K562 (cell line): ENCODE results near the gene PSAT1. TPM values are rescaled to one million over a fixed set of nuclear protein-coding genes. Genes with fewer than 3 reads are reported as not detected.

Experiments
- ATAC-seq: fragments of 200-7000 bp; cut with Tn5 transposase; 3 replicates; pipeline ENCODE4 v1.9.1; 2020; ENCODE audit warnings: moderate library complexity
- BruUV-seq: library from RNA; stranded (reverse); fragments of 400-500 nt; replicated peaks from 2 replicates; lab custom pipeline; 2021; lab: Mats Ljungman, UMichigan
- CTCF ChIA-PET: fragments of 300-600 bp; formaldehyde crosslinking; extraction: SDS; loops from one replicate; lab custom pipeline; 2021; ENCODE audit warnings: low intra/inter-chr PET ratio; lab: Yijun Ruan, JAX
- POLR2A ChIA-PET: fragments of 300-600, 350-650 bp; sonication (Branson Sonifier 250); formaldehyde crosslinking; extraction: SDS; loops from one replicate; lab custom pipeline; 2021; ENCODE audit warnings: antibody characterized with exemption, inconsistent platforms; lab: Yijun Ruan, JAX
- DNase-seq, 4 experiments: peaks; one replicate each; pipeline versions ENCODE4 v3.0.0 to v3.0.0-alpha.2; 2011 to 2018; ENCODE audit warnings: low spot score in 3 of 4, mixed read lengths in 3 of 4; ENCODE audit errors: extremely low read depth in 1 of 4
- FAIRE-seq: peaks from 2 replicates; lab custom pipeline; 2011; peaks lifted over from hg19 to GRCh38; lab: Jason Lieb, UNC
- H2AFZ ChIP-seq: 2 replicates; pipeline ENCODE4 v1.6.0; 2011; ENCODE audit warnings: low read depth, low read length, control low read depth, inconsistent platforms
- H3K27ac ChIP-seq: fragments of 200-600 bp; 3 replicates; pipeline ENCODE4 v1.8.0; 2011; ENCODE audit warnings: low read depth, mild to moderate bottlenecking, control low read depth, inconsistent platforms, low read length, moderate library complexity, mixed read lengths; ENCODE audit errors: extremely low read depth
- H3K27me3 ChIP-seq, 2 experiments: fragments of 300-600 bp in 1 of 2; 2 replicates in 1 of 2; 3 replicates in 1 of 2; pipeline versions ENCODE4 v1.6.0 to v1.8.0; 2011; ENCODE audit warnings: inconsistent platforms in 2 of 2, low read length in 2 of 2, mild to moderate bottlenecking in 1 of 2, mixed read lengths in 1 of 2, moderate library complexity in 1 of 2; ENCODE audit not compliant: control insufficient read depth in 2 of 2, insufficient read depth in 2 of 2
- H3K36me3 ChIP-seq: fragments of 300-600 bp; 3 replicates; pipeline ENCODE4 v1.8.0; 2011; ENCODE audit warnings: mild to moderate bottlenecking, low read length, inconsistent platforms; ENCODE audit not compliant: control insufficient read depth, insufficient read depth
- H3K4me1 ChIP-seq, 2 experiments: fragments of 200-600 bp in 1 of 2; replicated peaks in 1 of 2; 2 replicates in 1 of 2; 3 replicates in 1 of 2; pipeline versions ENCODE4 v1.5.1 to v1.8.0; 2011; ENCODE audit warnings: inconsistent platforms in 2 of 2, low read length in 2 of 2, mild to moderate bottlenecking in 1 of 2, mixed read lengths in 1 of 2, moderate library complexity in 1 of 2; ENCODE audit not compliant: control insufficient read depth in 2 of 2, insufficient read depth in 2 of 2
- H3K4me2 ChIP-seq: 2 replicates; pipeline ENCODE4 v1.6.1; 2011; ENCODE audit warnings: low read length, control low read depth, inconsistent platforms, mixed read lengths; ENCODE audit not compliant: insufficient read depth
- H3K4me3 ChIP-seq: fragments of 200-600 bp; sonication (generic), shearing (Covaris generic); 2 replicates; pipeline ENCODE4 v1.5.1; 2016; ENCODE audit warnings: control low read depth, inconsistent platforms
- H3K79me2 ChIP-seq: fragments of 200-600 bp; 3 replicates; pipeline ENCODE4 v1.8.0; 2011; ENCODE audit warnings: low read length, inconsistent platforms; ENCODE audit not compliant: control insufficient read depth, insufficient read depth
- H3K9ac ChIP-seq, 2 experiments: 2 replicates each; pipeline versions ENCODE4 v1.6.0 to v1.6.1; 2011; ENCODE audit warnings: low read depth in 2 of 2, low read length in 2 of 2, control low read depth in 1 of 2, inconsistent platforms in 1 of 2, mild to moderate bottlenecking in 1 of 2, mixed read lengths in 1 of 2; ENCODE audit not compliant: insufficient read depth in 1 of 2
- H3K9me1 ChIP-seq: one replicate; pipeline ENCODE4 v1.6.0; 2011; ENCODE audit warnings: inconsistent platforms, mild to moderate bottlenecking, low read length, moderate library complexity; ENCODE audit not compliant: control insufficient read depth, insufficient read depth
- H3K9me3 ChIP-seq: replicated peaks from 2 replicates; pipeline ENCODE4 v1.5.1; 2011; ENCODE audit warnings: low read depth, low read length, inconsistent platforms; ENCODE audit not compliant: control insufficient read depth, insufficient read depth
- H4K20me1 ChIP-seq: replicated peaks from 2 replicates; pipeline ENCODE4 v1.6.1; 2011; ENCODE audit warnings: low read length, inconsistent platforms, mixed read lengths; ENCODE audit not compliant: control insufficient read depth, insufficient read depth
- MAFG ChIP-seq: fragments of 450-650 bp; conservative IDR thresholded peaks from 2 replicates; pipeline ENCODE4 v1.6.1; 2016; ENCODE audit warnings: missing genetic modification characterization, missing compliant biosample characterization
- MXI1 ChIP-seq: IDR thresholded peaks from 2 replicates; pipeline ENCODE4 v1.6.1; 2011; ENCODE audit warnings: low read depth, mild to moderate bottlenecking, improper control_type of control experiment, low read length
- SIRT6 ChIP-seq: IDR thresholded peaks from one replicate; pipeline ENCODE4 v1.6.1; 2012; ENCODE audit warnings: low read depth, mild to moderate bottlenecking, control low read depth, inconsistent platforms, low read length, moderate library complexity
- ZBTB43 ChIP-seq: sonication (generic); formaldehyde crosslinking; IDR thresholded peaks from 2 replicates; pipeline ENCODE4 v1.8.0; 2023; ENCODE audit warnings: mild to moderate bottlenecking, missing genetic modification reagents
- ZBTB5 ChIP-seq: fragments of 450-650 bp; IDR thresholded peaks from 2 replicates; pipeline ENCODE4 v1.6.1; 2017; ENCODE audit warnings: antibody characterized with exemption
- ZNF253 ChIP-seq: fragments of 250-450 bp; sonication (Bioruptor Pico); conservative IDR thresholded peaks from 2 replicates; pipeline ENCODE4 v1.6.1; 2021; ENCODE audit warnings: mild to moderate bottlenecking
- ZNF76 ChIP-seq: fragments of 250-450 bp; sonication (Bioruptor Pico); IDR thresholded peaks from 2 replicates; pipeline ENCODE4 v1.4.0; 2020; ENCODE audit warnings: mild to moderate bottlenecking, moderate library complexity, borderline replicate concordance
- WGBS: fragments of 100-300 bp; shearing (Covaris generic); methylation state at CpG from one replicate; pipeline ENCODE4 v1.1.6; 2016; ENCODE audit warnings: low coverage, mixed read lengths; ENCODE audit not compliant: insufficient coverage; ENCODE audit errors: missing lambda C conversion rate; 5-methylcytosine and 5-hydroxymethylcytosine counted together
- in situ Hi-C: fragments of 300-500 bp; cut with MboI; formaldehyde crosslinking; loops from 4 replicates; pipeline ENCODE4 v1.15.0; 2018; ENCODE audit warnings: inconsistent platforms, mixed read lengths
- intact Hi-C: fragments of 100-400 bp; cut with micrococcal nuclease; formaldehyde crosslinking; loops from 2 replicates; pipeline ENCODE4 v1.14.2; 2022
- polyA plus RNA-seq, 8 experiments: library from polyadenylated mRNA; depleted of rRNA in 4 of 8; stranded (reverse) in 5 of 8; unstranded in 3 of 8; fragments of >200 nt; fragmentation: Nextera tagmentation in 2 of 8; fragmentation: Illumina TruSeq in 1 of 8; extraction: Ambion mirVana in 2 of 8; extraction: Trizol in 1 of 8; gene quantifications; 2 replicates each; pipeline versions ENCODE4 v1.2.1 to v1.2.3, GENCODE V29; 2011 to 2014; ENCODE audit warnings: inconsistent platforms in 1 of 8, missing spikeins in 1 of 8
- total RNA-seq, 7 experiments: library from RNA; depleted of rRNA in 6 of 7; stranded (reverse); fragments of >200 nt in 6 of 7; fragmentation: Illumina TruSeq in 2 of 7; extraction: Trizol in 2 of 7; gene quantifications; 2 replicates each; pipeline versions ENCODE4 v1.2.1 to v1.2.3, GENCODE V29; 2011 to 2021; ENCODE audit warnings: low replicate concordance in 1 of 7

PSAT1 gene
- total and polyA plus RNA-seq, 9 of the 15 experiments (the other 6 are each of a cell fraction or from before 2014, with no cell fraction given), result 29.7 to 151 (median 98.3) TPM

DNA sequence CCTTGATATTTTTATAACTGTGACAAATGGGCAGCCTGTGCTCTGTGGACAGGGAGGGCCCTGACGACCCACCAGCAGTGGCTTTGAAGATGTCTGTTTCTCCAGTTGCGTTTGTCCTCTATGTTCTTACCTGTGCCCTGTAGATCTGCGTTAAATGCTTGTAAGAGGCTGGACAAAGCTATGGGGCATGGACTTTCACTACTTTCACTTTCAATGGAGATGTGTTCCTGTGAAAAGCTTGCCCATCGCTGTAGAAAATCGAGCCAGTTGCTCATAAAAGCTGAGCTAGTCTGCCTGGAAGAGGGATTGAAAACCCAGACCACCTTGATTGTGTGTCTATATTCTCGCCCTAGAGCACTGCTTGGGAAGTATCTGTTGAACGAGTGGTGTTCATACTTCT is 74.1 kb downstream of the PSAT1 start:
- 3% methylated on average over 7 of the region's 7 CpGs for WGBS
- no peaks in the 10 kb centered on the region; a peak in 2 of 5 replicates for H3K4me1 ChIP-seq

More for the DNA sequence above, 74.1 kb downstream of the PSAT1 start:
- FAIRE-seq (no peak), ATAC-seq (no peak), DNase-seq (no peak)
- CTCF ChIA-PET, result no interaction called here
- Histone ChIP-seq H3K9me1 (no peaks in the 10 kb centered on the region), H3K9me3 (no peaks in the 10 kb centered on the region), H3K79me2 (no peaks in the 10 kb centered on the region), H3K27ac (no peak overlapping the region), H3K4me3 (0 out of 2 replicates have a peak overlapping the region, but pooled peaks have one; percentile 4), H3K27me3 (peaks cover 2 to 11% of the 10 kb centered on the region in 2 experiments; a peak in 3 of 5 replicates), H4K20me1 (no peaks in the 10 kb centered on the region), H3K9ac (no peak overlapping the region), H3K4me2 (peak overlapping the region; percentile 37; the same call in 1 of the 2 replicates), H2AFZ (no peak overlapping the region)
- intact Hi-C loops (no loop called here), in situ Hi-C loops (loop anchor here (25.0 kb wide), 1 partner anchor 934 kb away; no protein-coding TSS in a partner anchor)
- BruUV-seq, result no TSS peak
- POLR2A ChIA-PET, result interaction anchor here (0.9 kb wide), 1 partner anchor 9 kb away, joined by 3 read pairs; no protein-coding TSS in a partner anchor
- TF ChIP-seq ZBTB43 (CRISPR knock-in tag), result no peak
- no peak for TF ChIP-seq SIRT6
- no peak for TF ChIP-seq ZNF253 (CRISPR knock-in tag)
- TF ChIP-seq MAFG (tag), result no peak
- no peak for TF ChIP-seq MXI1
- TF ChIP-seq ZNF76, result no peak
- no peak for TF ChIP-seq ZBTB5
- TF ChIP-seq, all 486 proteins: peak for 0
- no peaks in the 10 kb centered on the region for H3K36me3 ChIP-seq
